GM12878 (cell line): Measurements from ENCODE around the gene EMC1. TPM values are rescaled to one million over a fixed set of nuclear protein-coding genes. Genes with fewer than 3 reads are reported as not detected.

Experiments used
- ATAC-seq: fragments of 200-7000 bp; cut with Tn5 transposase; 3 replicates; pipeline ENCODE4 v1.9.1; 2020; ENCODE audit warnings: mild to moderate bottlenecking, moderate library complexity
- BruUV-seq: library from RNA; stranded (reverse); fragments of 400-500 nt; replicated peaks from 2 replicates; lab custom pipeline; 2021; lab: Mats Ljungman, UMichigan
- CTCF ChIA-PET: fragments of 300-600 bp; sonication (Branson Sonifier 250); formaldehyde crosslinking; extraction: SDS; loops from one replicate; lab custom pipeline; 2021; ENCODE audit warnings: inconsistent platforms; lab: Yijun Ruan, JAX
- POLR2A ChIA-PET: fragments of 350-600 bp; formaldehyde crosslinking; extraction: SDS; loops from one replicate; lab custom pipeline; 2021; ENCODE audit warnings: inconsistent platforms; lab: Charles Lee
- RAD21 ChIA-PET: fragments of 300-600 bp; sonication (Branson Sonifier 250); formaldehyde crosslinking; loops from one replicate; lab custom pipeline; 2023; ENCODE audit warnings: antibody characterized with exemption; ENCODE audit not compliant: unreplicated experiment; lab: Charles Lee
- SMC1A ChIA-PET: fragments of 300-600 bp; sonication (Branson Sonifier 250); formaldehyde crosslinking; loops from one replicate; lab custom pipeline; 2023; ENCODE audit not compliant: unreplicated experiment, uncharacterized antibody; lab: Charles Lee
- DNase-seq: peaks from one replicate; pipeline ENCODE4 v3.0.0-alpha.2; 2011; ENCODE audit warnings: low read depth, low spot score
- FAIRE-seq: peaks from 3 replicates; lab custom pipeline; 2011; peaks lifted over from hg19 to GRCh38; lab: Jason Lieb, UNC
- H2AFZ ChIP-seq: 2 replicates; pipeline ENCODE4 v1.6.0; 2011; ENCODE audit warnings: low read depth, low read length, control low read depth; ENCODE audit not compliant: control insufficient read depth
- H3K27ac ChIP-seq: 2 replicates; pipeline ENCODE4 v1.5.1; 2011; ENCODE audit warnings: control low read depth; ENCODE audit not compliant: control insufficient read depth, insufficient read depth
- H3K27me3 ChIP-seq, 2 experiments: replicated peaks in 1 of 2; 2 replicates each; pipeline versions ENCODE4 v1.6.0 to v1.6.1; 2011; ENCODE audit warnings: low read length in 1 of 2; ENCODE audit not compliant: control insufficient read depth in 2 of 2, insufficient read depth in 2 of 2
- H3K36me3 ChIP-seq, 2 experiments: 2 replicates each; pipeline ENCODE4 v1.5.1; 2011; ENCODE audit warnings: low read length in 1 of 2; ENCODE audit not compliant: control insufficient read depth in 2 of 2, insufficient read depth in 2 of 2
- H3K4me1 ChIP-seq: 2 replicates; pipeline ENCODE4 v1.6.1; 2011; ENCODE audit warnings: mild to moderate bottlenecking, low read length, moderate library complexity, mixed read lengths; ENCODE audit not compliant: control insufficient read depth, insufficient read depth
- H3K4me2 ChIP-seq: 2 replicates; pipeline ENCODE4 v1.6.0; 2011; ENCODE audit warnings: control low read depth; ENCODE audit not compliant: control insufficient read depth, insufficient read depth
- H3K4me3 ChIP-seq: fragments of 200-600 bp; sonication (generic); 2 replicates; pipeline ENCODE4 v1.5.1; 2016
- H3K79me2 ChIP-seq: 2 replicates; pipeline ENCODE4 v1.6.0; 2011; ENCODE audit warnings: low read length; ENCODE audit not compliant: control insufficient read depth, insufficient read depth
- H3K9ac ChIP-seq: 2 replicates; pipeline ENCODE4 v1.8.0; 2011; ENCODE audit warnings: low read length, control low read depth, mixed read lengths; ENCODE audit not compliant: control insufficient read depth, insufficient read depth
- H3K9me3 ChIP-seq: replicated peaks from 3 replicates; pipeline ENCODE4 v1.5.1; 2011; ENCODE audit warnings: mild to moderate bottlenecking, low read length; ENCODE audit not compliant: control insufficient read depth, insufficient read depth
- H4K20me1 ChIP-seq: 2 replicates; pipeline ENCODE4 v1.6.0; 2011; ENCODE audit not compliant: control insufficient read depth, insufficient read depth
- E2F8 ChIP-seq: fragments of 450-650 bp; IDR thresholded peaks from 2 replicates; pipeline ENCODE4 v1.6.1; 2018; ENCODE audit warnings: mild to moderate bottlenecking, low read depth, moderate library complexity; ENCODE audit not compliant: partially characterized antibody
- EZH2 ChIP-seq: IDR thresholded peaks from 2 replicates; pipeline ENCODE4 v1.6.1; 2012; ENCODE audit warnings: low read depth, mild to moderate bottlenecking, control low read depth, inconsistent platforms, low read length, borderline replicate concordance; ENCODE audit not compliant: control insufficient read depth
- FOXK2 ChIP-seq: fragments of 450-650 bp; IDR thresholded peaks from 2 replicates; pipeline ENCODE4 v1.6.1; 2017; ENCODE audit warnings: mild to moderate bottlenecking, moderate library complexity
- HSF1 ChIP-seq: fragments of 150-350 bp; IDR thresholded peaks from 2 replicates; pipeline ENCODE4 v1.6.1; 2014; ENCODE audit warnings: mild to moderate bottlenecking, low read depth, low read length
- NFXL1 ChIP-seq: fragments of 450-650 bp; IDR thresholded peaks from 2 replicates; pipeline ENCODE4 v1.6.1; 2017; ENCODE audit warnings: antibody characterized with exemption, mild to moderate bottlenecking, borderline replicate concordance
- NR2C1 ChIP-seq: fragments of 450-650 bp; IDR thresholded peaks from 2 replicates; pipeline ENCODE4 v1.6.1; 2017; ENCODE audit warnings: antibody characterized with exemption, mild to moderate bottlenecking, moderate library complexity
- PBX3 ChIP-seq: IDR thresholded peaks from 2 replicates; pipeline ENCODE4 v1.6.1; 2011; ENCODE audit warnings: mild to moderate bottlenecking, low read depth, low read length, moderate library complexity; ENCODE audit not compliant: insufficient replicate concordance
- ZNF24 ChIP-seq: fragments of 450-650 bp; IDR thresholded peaks from 2 replicates; pipeline ENCODE4 v1.6.1; 2017; ENCODE audit warnings: antibody characterized with exemption, mild to moderate bottlenecking
- ZZZ3 ChIP-seq: IDR thresholded peaks from 2 replicates; pipeline ENCODE4 v1.6.1; 2011; ENCODE audit warnings: low read depth; ENCODE audit not compliant: control insufficient read depth, insufficient read length
- WGBS: methylation state at CpG from one replicate; pipeline ENCODE4 v1.1.6; 2016; ENCODE audit warnings: low lambda C conversion rate; ENCODE audit not compliant: insufficient replicate concordance, insufficient coverage; ENCODE audit errors: missing lambda C conversion rate; 5-methylcytosine and 5-hydroxymethylcytosine counted together
- in situ Hi-C: fragments of 300-500 bp; cut with MboI; formaldehyde crosslinking; loops from 9 replicates; pipeline ENCODE4 v1.14.3; 2018; ENCODE audit warnings: mixed read lengths
- intact Hi-C: fragments of 100-400 bp; cut with micrococcal nuclease; formaldehyde crosslinking; loops from one replicate; pipeline ENCODE4 v1.14.2; 2022; ENCODE audit not compliant: unreplicated experiment
- polyA plus RNA-seq, 11 experiments: library from polyadenylated mRNA; depleted of rRNA in 4 of 11; unstranded in 6 of 11; stranded (reverse) in 5 of 11; fragments of >200 nt; fragmentation: Nextera tagmentation in 4 of 11; fragmentation: Illumina TruSeq in 1 of 11; extraction: Ambion mirVana in 4 of 11; extraction: Trizol in 1 of 11; gene quantifications; 1 replicate in 1 of 11; 2 replicates in 10 of 11; pipeline versions ENCODE4 v1.2.1 to v1.2.3, GENCODE V29; 2011 to 2016; ENCODE audit warnings: inconsistent platforms in 2 of 11, missing spikeins in 2 of 11, low read depth in 1 of 11
- total RNA-seq, 4 experiments: library from RNA; depleted of rRNA in 3 of 4; stranded (reverse); fragments of >200 nt in 3 of 4; fragmentation: Illumina TruSeq in 1 of 4; extraction: Trizol in 1 of 4; gene quantifications; 2 replicates each; pipeline versions ENCODE4 v1.2.1 to v1.2.3, GENCODE V29; 2013 to 2021
- TF ChIP-seq, protein P1 (sequence below): fragments of 450-650 bp; IDR thresholded peaks from 2 replicates; pipeline ENCODE4 v1.6.1; 2016; ENCODE audit warnings: mild to moderate bottlenecking, moderate library complexity, borderline replicate concordance

EMC1 gene
- total and polyA plus RNA-seq, 10 of the 15 experiments (the other 5 are each of a cell fraction or from before 2014, with no cell fraction given) = 12.2 to 43.6 (median 20.6) TPM

GRCh38 chr1:19255288-19255687 is 4.0 kb upstream of the EMC1 start:
- Histone ChIP-seq H4K20me1 (peaks cover 3% of the 10 kb centered on the region; the same call in 1 of the 2 replicates), H3K4me1 (peaks cover 6% of the 10 kb centered on the region), H3K27me3 (no peaks in the 10 kb centered on the region), H3K4me2 (no peak overlapping the region), H3K9me3 (no peaks in the 10 kb centered on the region), H3K27ac (no peak overlapping the region), H3K36me3 (peaks cover 28% of the 10 kb centered on the region in 2 experiments), H2AFZ (no peak overlapping the region), H3K79me2 (peaks cover 48% of the 10 kb centered on the region), H3K4me3 (no peak overlapping the region), H3K9ac (no peak overlapping the region)
- in situ Hi-C loops (no loop called here), intact Hi-C loops (no loop called here)
- ChIA-PET CTCF (no interaction called here), RAD21 (no interaction called here), SMC1A (interaction anchor here (0.6 kb wide), 1 partner anchor 38 kb away, joined by 3 read pairs; no protein-coding TSS in a partner anchor), POLR2A (interaction anchor here (0.6 kb wide), 1 partner anchor 55 kb away, joined by 3 read pairs; no protein-coding TSS in a partner anchor)
- DNase-seq = no peak
- no peak for FAIRE-seq
- WGBS = 89% methylated on average over 2 of the region's 4 CpGs
- no TSS peak for BruUV-seq
- ATAC-seq = no peak
- no peak for TF ChIP-seq FOXK2
- no peak for TF ChIP-seq EZH2
- TF ChIP-seq HSF1 = no peak
- TF ChIP-seq ZNF24 = no peak
- no peak for TF ChIP-seq PBX3
- TF ChIP-seq, protein P1, sequence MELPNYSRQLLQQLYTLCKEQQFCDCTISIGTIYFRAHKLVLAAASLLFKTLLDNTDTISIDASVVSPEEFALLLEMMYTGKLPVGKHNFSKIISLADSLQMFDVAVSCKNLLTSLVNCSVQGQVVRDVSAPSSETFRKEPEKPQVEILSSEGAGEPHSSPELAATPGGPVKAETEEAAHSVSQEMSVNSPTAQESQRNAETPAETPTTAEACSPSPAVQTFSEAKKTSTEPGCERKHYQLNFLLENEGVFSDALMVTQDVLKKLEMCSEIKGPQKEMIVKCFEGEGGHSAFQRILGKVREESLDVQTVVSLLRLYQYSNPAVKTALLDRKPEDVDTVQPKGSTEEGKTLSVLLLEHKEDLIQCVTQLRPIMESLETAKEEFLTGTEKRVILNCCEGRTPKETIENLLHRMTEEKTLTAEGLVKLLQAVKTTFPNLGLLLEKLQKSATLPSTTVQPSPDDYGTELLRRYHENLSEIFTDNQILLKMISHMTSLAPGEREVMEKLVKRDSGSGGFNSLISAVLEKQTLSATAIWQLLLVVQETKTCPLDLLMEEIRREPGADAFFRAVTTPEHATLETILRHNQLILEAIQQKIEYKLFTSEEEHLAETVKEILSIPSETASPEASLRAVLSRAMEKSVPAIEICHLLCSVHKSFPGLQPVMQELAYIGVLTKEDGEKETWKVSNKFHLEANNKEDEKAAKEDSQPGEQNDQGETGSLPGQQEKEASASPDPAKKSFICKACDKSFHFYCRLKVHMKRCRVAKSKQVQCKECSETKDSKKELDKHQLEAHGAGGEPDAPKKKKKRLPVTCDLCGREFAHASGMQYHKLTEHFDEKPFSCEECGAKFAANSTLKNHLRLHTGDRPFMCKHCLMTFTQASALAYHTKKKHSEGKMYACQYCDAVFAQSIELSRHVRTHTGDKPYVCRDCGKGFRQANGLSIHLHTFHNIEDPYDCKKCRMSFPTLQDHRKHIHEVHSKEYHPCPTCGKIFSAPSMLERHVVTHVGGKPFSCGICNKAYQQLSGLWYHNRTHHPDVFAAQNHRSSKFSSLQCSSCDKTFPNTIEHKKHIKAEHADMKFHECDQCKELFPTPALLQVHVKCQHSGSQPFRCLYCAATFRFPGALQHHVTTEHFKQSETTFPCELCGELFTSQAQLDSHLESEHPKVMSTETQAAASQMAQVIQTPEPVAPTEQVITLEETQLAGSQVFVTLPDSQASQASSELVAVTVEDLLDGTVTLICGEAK = no peak
- no peak for TF ChIP-seq E2F8
- no peak for TF ChIP-seq ZZZ3
- no peak for TF ChIP-seq NFXL1
- TF ChIP-seq NR2C1 = no peak
